H1 (cell line): ENCODE results near the gene MTCH1. TPM values are rescaled to one million over a fixed set of nuclear protein-coding genes. Genes with fewer than 3 reads are reported as not detected.

Experiments
- CTCF ChIA-PET: fragments of 300-600 bp; sonication (Branson Sonifier 250); formaldehyde crosslinking; loops from one replicate; lab custom pipeline; 2021; ENCODE audit not compliant: partially characterized antibody; lab: Charles Lee
- POLR2A ChIA-PET: fragments of 300-600 bp; sonication (Branson Sonifier 250); formaldehyde crosslinking; loops from one replicate; lab custom pipeline; 2021; ENCODE audit warnings: inconsistent platforms; ENCODE audit not compliant: partially characterized antibody; lab: Charles Lee
- DNase-seq, 2 experiments: peaks; one replicate each; pipeline versions ENCODE4 v3.0.0 to v3.0.0-alpha.2; 2010 to 2022; ENCODE audit warnings: low spot score in 2 of 2, low read depth in 1 of 2, mixed read lengths in 1 of 2
- FAIRE-seq: peaks from 2 replicates; lab custom pipeline; 2011; peaks lifted over from hg19 to GRCh38; lab: Jason Lieb, UNC
- H2AFZ ChIP-seq: 2 replicates; pipeline ENCODE4 v1.8.1; 2012; ENCODE audit warnings: low read length, inconsistent platforms
- H2AK5ac ChIP-seq: 2 replicates; pipeline ENCODE4 v1.6.1; 2013; ENCODE audit warnings: low read depth, low read length
- H2BK120ac ChIP-seq: replicated peaks from 2 replicates; pipeline ENCODE3; 2013; ENCODE audit warnings: low read depth, low read length, inconsistent platforms
- H2BK12ac ChIP-seq: 2 replicates; pipeline ENCODE4 v1.6.1; 2013; ENCODE audit warnings: low read depth, low read length
- H2BK15ac ChIP-seq: 2 replicates; pipeline ENCODE4 v1.6.1; 2013; ENCODE audit warnings: low read length
- H2BK20ac ChIP-seq: 2 replicates; pipeline ENCODE4 v1.6.1; 2013; ENCODE audit warnings: low read length
- H2BK5ac ChIP-seq: 2 replicates; pipeline ENCODE4 v1.6.1; 2013; ENCODE audit warnings: low read depth, low read length
- H3K14ac ChIP-seq: 2 replicates; pipeline ENCODE4 v1.6.1; 2013; ENCODE audit warnings: inconsistent platforms; ENCODE audit not compliant: insufficient read length
- H3K18ac ChIP-seq: 2 replicates; pipeline ENCODE4 v1.6.1; 2013; ENCODE audit warnings: low read length; ENCODE audit errors: extremely low read depth
- H3K23ac ChIP-seq: 2 replicates; pipeline ENCODE4 v1.6.1; 2013; ENCODE audit warnings: inconsistent platforms; ENCODE audit not compliant: insufficient read length
- H3K23me2 ChIP-seq: 2 replicates; pipeline ENCODE4 v1.6.1; 2013; ENCODE audit warnings: low read depth, low read length
- H3K27ac ChIP-seq: 2 replicates; pipeline ENCODE4 v1.6.1; 2011; ENCODE audit warnings: low read depth, low read length, inconsistent platforms
- H3K27me3 ChIP-seq, 4 experiments: replicated peaks in 1 of 4; 1 replicate in 1 of 4; 2 replicates in 3 of 4; pipeline versions ENCODE4 v1.6.1 to v1.8.1; 2011 to 2013; ENCODE audit warnings: low read length in 3 of 4, mild to moderate bottlenecking in 3 of 4, inconsistent platforms in 2 of 4, mixed read lengths in 2 of 4, moderate library complexity in 1 of 4; ENCODE audit not compliant: control insufficient read depth in 3 of 4, insufficient read depth in 3 of 4; ENCODE audit errors: extremely low read depth in 1 of 4
- H3K36me3 ChIP-seq, 4 experiments: 2 replicates each; pipeline versions ENCODE4 v1.6.1 to v1.8.1; 2011 to 2013; ENCODE audit warnings: mild to moderate bottlenecking in 4 of 4, low read length in 3 of 4, moderate library complexity in 2 of 4, control low read depth in 1 of 4, inconsistent platforms in 1 of 4; ENCODE audit not compliant: insufficient read depth in 4 of 4, control insufficient read depth in 2 of 4
- H3K4ac ChIP-seq: replicated peaks from 2 replicates; pipeline ENCODE3; 2013; ENCODE audit warnings: low read length, low read depth, mixed read lengths, inconsistent platforms; ENCODE audit not compliant: insufficient read length
- H3K4me1 ChIP-seq, 4 experiments: replicated peaks in 1 of 4; 1 replicate in 1 of 4; 2 replicates in 3 of 4; pipeline versions ENCODE4 v1.6.1 to v1.8.1; 2011 to 2013; ENCODE audit warnings: low read length in 3 of 4, inconsistent platforms in 2 of 4, mixed read lengths in 1 of 4; ENCODE audit not compliant: insufficient read depth in 4 of 4, control insufficient read depth in 3 of 4
- H3K4me2 ChIP-seq, 2 experiments: 2 replicates each; pipeline versions ENCODE4 v1.6.1 to v1.8.1; 2011 to 2013; ENCODE audit warnings: low read depth in 2 of 2, low read length in 2 of 2, control low read depth in 1 of 2, inconsistent platforms in 1 of 2, mild to moderate bottlenecking in 1 of 2; ENCODE audit not compliant: insufficient read depth in 1 of 2
- H3K4me3 ChIP-seq, 4 experiments: fragments of 200-600, 300-600 bp in 1 of 4; sonication (generic), shearing (Covaris generic), sonication (Bioruptor Twin) in 1 of 4; 2 replicates each; pipeline versions ENCODE4 v1.5.1 to v1.8.1; 2011 to 2016; ENCODE audit warnings: low read length in 4 of 4, low read depth in 3 of 4, control low read depth in 2 of 4, inconsistent platforms in 2 of 4, mild to moderate bottlenecking in 2 of 4, mixed read lengths in 1 of 4, moderate library complexity in 1 of 4; ENCODE audit not compliant: insufficient read depth in 2 of 4; ENCODE audit errors: extremely low read depth in 1 of 4
- H3K56ac ChIP-seq: replicated peaks from 2 replicates; pipeline ENCODE3; 2013; ENCODE audit warnings: low read depth, mild to moderate bottlenecking, mixed read lengths, low read length, inconsistent platforms; ENCODE audit not compliant: insufficient read length
- H3K79me1 ChIP-seq: 2 replicates; pipeline ENCODE4 v1.6.1; 2013; ENCODE audit warnings: low read depth, low read length, control low read depth
- H3K79me2 ChIP-seq, 2 experiments: 2 replicates each; pipeline versions ENCODE4 v1.6.1 to v1.8.1; 2012 to 2013; ENCODE audit warnings: low read length in 2 of 2, mild to moderate bottlenecking in 2 of 2, inconsistent platforms in 1 of 2; ENCODE audit not compliant: insufficient read depth in 2 of 2, control insufficient read depth in 1 of 2
- H3K9ac ChIP-seq, 4 experiments: replicated peaks in 1 of 4; 1 replicate in 1 of 4; 2 replicates in 3 of 4; pipeline versions ENCODE4 v1.6.1 to v1.8.1; 2011 to 2013; ENCODE audit warnings: low read depth in 3 of 4, low read length in 3 of 4, control low read depth in 2 of 4, mild to moderate bottlenecking in 2 of 4, moderate library complexity in 2 of 4, inconsistent platforms in 1 of 4; ENCODE audit errors: extremely low read depth in 1 of 4
- H3K9me3 ChIP-seq, 2 experiments: 2 replicates each; pipeline versions ENCODE4 v1.6.1 to v1.8.1; 2012 to 2013; ENCODE audit warnings: mild to moderate bottlenecking in 2 of 2, moderate library complexity in 2 of 2, control low read depth in 1 of 2, inconsistent platforms in 1 of 2, low read depth in 1 of 2, low read length in 1 of 2, mixed read lengths in 1 of 2; ENCODE audit not compliant: insufficient read depth in 2 of 2
- H4K20me1 ChIP-seq, 2 experiments: replicated peaks in 1 of 2; 2 replicates each; pipeline versions ENCODE3 to v1.8.1; 2011 to 2013; ENCODE audit warnings: inconsistent platforms in 2 of 2, low read length in 2 of 2, mild to moderate bottlenecking in 1 of 2; ENCODE audit not compliant: insufficient read depth in 2 of 2, control insufficient read depth in 1 of 2
- H4K5ac ChIP-seq: 2 replicates; pipeline ENCODE4 v1.6.1; 2013; ENCODE audit warnings: low read length, low read depth, mixed read lengths, inconsistent platforms; ENCODE audit not compliant: insufficient read length
- H4K8ac ChIP-seq: 2 replicates; pipeline ENCODE4 v1.8.0; 2013; ENCODE audit warnings: mild to moderate bottlenecking, moderate library complexity, low read length, inconsistent platforms; ENCODE audit not compliant: insufficient read depth; ENCODE audit errors: extremely low read depth
- H4K91ac ChIP-seq: replicated peaks from 2 replicates; pipeline ENCODE3; 2013; ENCODE audit warnings: low read length, mixed read lengths, inconsistent platforms; ENCODE audit not compliant: insufficient read length
- CBX8 ChIP-seq: fragments of 300-800, 300-1000 bp; sonication (generic); IDR thresholded peaks from 2 replicates; pipeline ENCODE4 v1.7.1; 2016; ENCODE audit warnings: low read depth, low read length, borderline replicate concordance
- KDM1A ChIP-seq: fragments of 200-600, 300-600 bp; sonication (generic); IDR thresholded peaks from 2 replicates; pipeline ENCODE4 v1.7.1; 2016; ENCODE audit warnings: mild to moderate bottlenecking, low read length, borderline replicate concordance
- PHF8 ChIP-seq: fragments of 200-600 bp; sonication (generic); conservative IDR thresholded peaks from 2 replicates; pipeline ENCODE4 v1.7.1; 2012; ENCODE audit warnings: low read depth, mild to moderate bottlenecking, inconsistent platforms, low read length, moderate library complexity
- POLR2A ChIP-seq, 2 experiments: IDR thresholded peaks; 1 replicate in 1 of 2; 2 replicates in 1 of 2; pipeline ENCODE4 v1.6.1; 2011; ENCODE audit warnings: low read depth in 2 of 2, low read length in 2 of 2, mild to moderate bottlenecking in 2 of 2; ENCODE audit errors: control extremely low read depth in 1 of 2
- SUZ12 ChIP-seq: fragments of 200-600 bp; sonication (generic); IDR thresholded peaks from 2 replicates; pipeline ENCODE4 v1.6.1; 2012; ENCODE audit warnings: mild to moderate bottlenecking, inconsistent platforms, low read length, moderate library complexity, mixed read lengths
- TCF12 ChIP-seq: IDR thresholded peaks from 2 replicates; pipeline ENCODE4 v1.6.1; 2011; ENCODE audit warnings: low read depth, mild to moderate bottlenecking, low read length
- WGBS, 2 experiments: shearing (Covaris generic) in 1 of 2; methylation state at CpG; one replicate each; pipeline versions ENCODE4 v1.1.6 to v1.1.7; 2013 to 2015; ENCODE audit warnings: low lambda C conversion rate in 2 of 2, mixed read lengths in 2 of 2, inconsistent platforms in 1 of 2, low coverage in 1 of 2, missing lambda C conversion rate in 1 of 2; ENCODE audit not compliant: insufficient replicate concordance in 2 of 2, insufficient coverage in 1 of 2, insufficient read length in 1 of 2; ENCODE audit errors: extremely low coverage in 1 of 2, missing lambda C conversion rate in 1 of 2; 5-methylcytosine and 5-hydroxymethylcytosine counted together
- polyA plus RNA-seq, 7 experiments: library from polyadenylated mRNA; depleted of rRNA in 3 of 7; stranded (reverse) in 5 of 7; unstranded in 2 of 7; fragments of >200 nt in 5 of 7; fragments of 200-250 nt in 2 of 7; gene quantifications; 1 replicate in 5 of 7; 2 replicates in 1 of 7; 4 replicates in 1 of 7; pipeline versions ENCODE4 v1.2.1 to v1.2.3, GENCODE V29; 2011 to 2013; ENCODE audit warnings: missing spikeins in 2 of 7, mixed read lengths in 2 of 7
- total RNA-seq: library from RNA; stranded (reverse); fragmentation: NEBNext Ultra II Directional; extraction: Animal tissue kit (Norgen Biotek cat#: 25700); gene quantifications from 2 replicates; pipeline ENCODE4 v1.2.1, GENCODE V29; 2021
- TF ChIP-seq, protein P1 (sequence below): IDR thresholded peaks from 2 replicates; pipeline ENCODE4 v1.6.1; 2012; ENCODE audit warnings: inconsistent platforms
- TF ChIP-seq, protein P2 (sequence below), 3 experiments: IDR thresholded peaks; 1 replicate in 2 of 3; 2 replicates in 1 of 3; pipeline versions ENCODE4 v1.5.1 to v1.6.1; 2011; ENCODE audit warnings: low read length in 3 of 3, mild to moderate bottlenecking in 3 of 3, inconsistent platforms in 2 of 3, low read depth in 1 of 3, moderate library complexity in 1 of 3; ENCODE audit not compliant: insufficient read depth in 1 of 3; ENCODE audit errors: control extremely low read depth in 1 of 3
- TF ChIP-seq, protein P3 (sequence below): IDR thresholded peaks from 2 replicates; pipeline ENCODE4 v1.6.1; 2011; ENCODE audit warnings: low read length, improper control_type of control experiment

The MTCH1 gene
- total and polyA plus RNA-seq, 2 of the 8 experiments (the other 6 are each of a cell fraction or from before 2014, with no cell fraction given), result 169 to 214 TPM

DNA sequence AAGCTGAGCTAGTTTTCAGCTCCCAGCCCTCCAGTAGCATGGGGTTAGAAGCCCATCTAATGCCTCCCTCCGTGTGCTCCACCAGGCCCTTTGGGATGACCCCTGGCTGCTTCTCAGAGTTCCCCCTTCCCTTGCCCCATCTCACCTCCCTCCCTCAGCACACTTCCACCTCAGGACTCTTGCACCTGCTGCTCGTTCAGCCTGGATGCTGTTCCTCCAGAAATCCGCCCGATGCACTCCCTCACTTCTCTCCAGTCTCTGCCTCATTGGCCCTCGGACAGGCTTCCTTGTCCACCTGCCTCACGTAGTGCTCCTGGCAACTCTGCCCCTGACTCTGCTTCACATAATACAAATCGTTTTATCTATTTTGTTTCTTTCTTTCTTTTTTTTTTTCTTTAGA, 46.2 kb upstream of the MTCH1 start:
- Histone ChIP-seq H2BK20ac (no peak overlapping the region), H2BK12ac (no peak overlapping the region), H4K5ac (no peak overlapping the region), H2BK5ac (no peak overlapping the region), H3K27me3 (no peaks in the 10 kb centered on the region), H3K4ac (no peak overlapping the region), H3K36me3 (no peaks in the 10 kb centered on the region), H2BK120ac (no peak overlapping the region), H3K9me3 (peaks cover 0 to 9% of the 10 kb centered on the region in 2 experiments; a peak in 2 of 4 replicates), H4K20me1 (no peaks in the 10 kb centered on the region), H2BK15ac (no peak overlapping the region), H3K18ac (no peak overlapping the region), H3K4me3 (no peak overlapping the region), H4K91ac (no peak overlapping the region), H3K23me2 (no peaks in the 10 kb centered on the region), H2AK5ac (no peak overlapping the region), H3K23ac (no peak overlapping the region), H3K9ac (no peak overlapping the region), H4K8ac (no peak overlapping the region), H2AFZ (no peak overlapping the region), H3K14ac (no peak overlapping the region), H3K27ac (no peak overlapping the region), H3K79me1 (no peaks in the 10 kb centered on the region), H3K4me1 (no peaks in the 10 kb centered on the region), H3K79me2 (no peaks in the 10 kb centered on the region), H3K56ac (no peak overlapping the region), H3K4me2 (no peak overlapping the region)
- TF ChIP-seq, protein P1, sequence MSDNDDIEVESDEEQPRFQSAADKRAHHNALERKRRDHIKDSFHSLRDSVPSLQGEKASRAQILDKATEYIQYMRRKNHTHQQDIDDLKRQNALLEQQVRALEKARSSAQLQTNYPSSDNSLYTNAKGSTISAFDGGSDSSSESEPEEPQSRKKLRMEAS, result no peak
- no peak for TF ChIP-seq SUZ12
- no peak for TF ChIP-seq TCF12
- TF ChIP-seq, protein P2, sequence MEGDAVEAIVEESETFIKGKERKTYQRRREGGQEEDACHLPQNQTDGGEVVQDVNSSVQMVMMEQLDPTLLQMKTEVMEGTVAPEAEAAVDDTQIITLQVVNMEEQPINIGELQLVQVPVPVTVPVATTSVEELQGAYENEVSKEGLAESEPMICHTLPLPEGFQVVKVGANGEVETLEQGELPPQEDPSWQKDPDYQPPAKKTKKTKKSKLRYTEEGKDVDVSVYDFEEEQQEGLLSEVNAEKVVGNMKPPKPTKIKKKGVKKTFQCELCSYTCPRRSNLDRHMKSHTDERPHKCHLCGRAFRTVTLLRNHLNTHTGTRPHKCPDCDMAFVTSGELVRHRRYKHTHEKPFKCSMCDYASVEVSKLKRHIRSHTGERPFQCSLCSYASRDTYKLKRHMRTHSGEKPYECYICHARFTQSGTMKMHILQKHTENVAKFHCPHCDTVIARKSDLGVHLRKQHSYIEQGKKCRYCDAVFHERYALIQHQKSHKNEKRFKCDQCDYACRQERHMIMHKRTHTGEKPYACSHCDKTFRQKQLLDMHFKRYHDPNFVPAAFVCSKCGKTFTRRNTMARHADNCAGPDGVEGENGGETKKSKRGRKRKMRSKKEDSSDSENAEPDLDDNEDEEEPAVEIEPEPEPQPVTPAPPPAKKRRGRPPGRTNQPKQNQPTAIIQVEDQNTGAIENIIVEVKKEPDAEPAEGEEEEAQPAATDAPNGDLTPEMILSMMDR (IDR thresholded peaks at IDR 0.05; ENCODE audit: control extremely low read depth in 1 of 3, insufficient read depth in 1 of 3, low read depth in 1 of 3, low read length in 3 of 3), result no peak
- TF ChIP-seq KDM1A, result no peak
- TF ChIP-seq, protein P3, sequence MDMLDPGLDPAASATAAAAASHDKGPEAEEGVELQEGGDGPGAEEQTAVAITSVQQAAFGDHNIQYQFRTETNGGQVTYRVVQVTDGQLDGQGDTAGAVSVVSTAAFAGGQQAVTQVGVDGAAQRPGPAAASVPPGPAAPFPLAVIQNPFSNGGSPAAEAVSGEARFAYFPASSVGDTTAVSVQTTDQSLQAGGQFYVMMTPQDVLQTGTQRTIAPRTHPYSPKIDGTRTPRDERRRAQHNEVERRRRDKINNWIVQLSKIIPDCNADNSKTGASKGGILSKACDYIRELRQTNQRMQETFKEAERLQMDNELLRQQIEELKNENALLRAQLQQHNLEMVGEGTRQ, result no peak
- no peak for TF ChIP-seq PHF8
- TF ChIP-seq POLR2A (IDR thresholded peaks at IDR 0.05; ENCODE audit: control extremely low read depth in 1 of 2, low read depth in 2 of 2, low read length in 2 of 2), result no peak
- no peak for TF ChIP-seq CBX8
- FAIRE-seq (no peak), DNase-seq (no peak)
- ChIA-PET CTCF (interaction anchor here (1.2 to 28.1 kb wide), 6 partner anchors 8 to 171 kb away, joined by 3 to 866 read pairs (median 149); partner anchors contain the start of gene PIM1), POLR2A (interaction anchor here (0.8 kb wide), 1 partner anchor 147 kb away, joined by 4 read pairs; no protein-coding TSS in a partner anchor)
- 90% methylated on average over 6 of the region's 7 CpGs; no CpG with 5 or more reads in 1 of the 2 experiments for WGBS, 2 experiments
